ENCODE data around the gene OTOP1.

Gene OTOP1

DNA sequence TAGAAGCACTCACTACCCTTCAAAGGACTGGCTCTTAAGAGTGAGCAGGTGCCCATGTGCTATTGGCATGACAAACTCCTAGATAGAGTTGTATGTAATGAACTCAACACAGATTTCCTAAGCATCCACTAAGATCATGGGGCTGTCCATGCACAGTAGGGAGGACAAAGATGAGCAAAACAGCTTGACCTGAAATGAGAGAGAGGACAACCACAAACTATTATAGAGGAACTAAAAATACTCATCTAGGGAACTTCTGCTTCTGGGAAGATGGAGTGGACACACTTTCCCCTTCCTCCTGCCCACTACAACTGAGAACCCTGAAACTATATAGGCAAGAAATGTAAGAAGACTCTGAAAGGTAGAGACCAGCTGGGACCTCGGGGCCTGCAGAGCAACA lies 42.0 kb upstream of the OTOP1 start:
- Histone ChIP-seq H3K4me2 (ENCODE audit: low read length) (no peak overlapping the region), H3F3A (ENCODE audit: insufficient read depth, low read length) (no peaks in the 10 kb centered on the region), H3K4me1 (ENCODE audit: insufficient read depth, low read length, severe bottlenecking) (no peaks in the 10 kb centered on the region), H3K79me2 (ENCODE audit: insufficient read depth, low read length) (no peaks in the 10 kb centered on the region), H3K9me3 (ENCODE audit: low read length) (no peaks in the 10 kb centered on the region), H3K4me3 (ENCODE audit: low read depth, low read length, poor library complexity, severe bottlenecking) (no peak overlapping the region), H3K27me3 (ENCODE audit: insufficient read depth, low read length) (no peaks in the 10 kb centered on the region), H3K36me3 (ENCODE audit: insufficient read depth, low read length) (peaks cover 49% of the 10 kb centered on the region), H2AFZ (ENCODE audit: low read length) (no peak overlapping the region), H3K9ac (ENCODE audit: low read length) (no peak overlapping the region), H3K9me2 (ENCODE audit: low read depth, low read length) (no peaks in the 10 kb centered on the region), H3K27ac (ENCODE audit: low read depth, low read length, poor library complexity, severe bottlenecking) (no peak overlapping the region), H4K20me1 (ENCODE audit: insufficient read depth, low read length) (no peaks in the 10 kb centered on the region)
- TF ChIP-seq EZH2 (IDR thresholded peaks at IDR 0.05; ENCODE audit: borderline replicate concordance, low read length), result no peak
- TF ChIP-seq, protein P1, sequence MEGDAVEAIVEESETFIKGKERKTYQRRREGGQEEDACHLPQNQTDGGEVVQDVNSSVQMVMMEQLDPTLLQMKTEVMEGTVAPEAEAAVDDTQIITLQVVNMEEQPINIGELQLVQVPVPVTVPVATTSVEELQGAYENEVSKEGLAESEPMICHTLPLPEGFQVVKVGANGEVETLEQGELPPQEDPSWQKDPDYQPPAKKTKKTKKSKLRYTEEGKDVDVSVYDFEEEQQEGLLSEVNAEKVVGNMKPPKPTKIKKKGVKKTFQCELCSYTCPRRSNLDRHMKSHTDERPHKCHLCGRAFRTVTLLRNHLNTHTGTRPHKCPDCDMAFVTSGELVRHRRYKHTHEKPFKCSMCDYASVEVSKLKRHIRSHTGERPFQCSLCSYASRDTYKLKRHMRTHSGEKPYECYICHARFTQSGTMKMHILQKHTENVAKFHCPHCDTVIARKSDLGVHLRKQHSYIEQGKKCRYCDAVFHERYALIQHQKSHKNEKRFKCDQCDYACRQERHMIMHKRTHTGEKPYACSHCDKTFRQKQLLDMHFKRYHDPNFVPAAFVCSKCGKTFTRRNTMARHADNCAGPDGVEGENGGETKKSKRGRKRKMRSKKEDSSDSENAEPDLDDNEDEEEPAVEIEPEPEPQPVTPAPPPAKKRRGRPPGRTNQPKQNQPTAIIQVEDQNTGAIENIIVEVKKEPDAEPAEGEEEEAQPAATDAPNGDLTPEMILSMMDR (IDR thresholded peaks at IDR 0.05; ENCODE audit: low read length), result no peak

DNA sequence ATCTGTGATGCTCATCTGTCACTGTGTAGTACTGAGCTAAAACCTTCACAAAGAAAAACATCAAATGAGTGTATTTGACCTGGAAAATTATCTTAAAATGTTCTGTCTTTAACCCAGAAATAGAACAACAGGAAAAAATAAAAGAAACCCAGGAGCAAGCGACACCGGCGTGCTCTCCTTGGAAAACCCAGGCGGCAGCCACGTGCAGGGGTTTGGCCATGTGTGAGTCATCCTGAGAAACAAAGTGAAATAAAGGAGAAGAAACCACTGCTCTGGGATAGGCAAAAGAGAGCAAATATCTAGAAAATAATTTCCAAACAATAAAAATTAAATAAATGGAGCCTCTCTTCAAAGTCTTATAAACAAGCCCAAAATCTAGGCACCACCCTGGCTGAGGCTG lies 41.3 kb upstream of the OTOP1 start:
- no peaks in the 10 kb centered on the region for H3K79me2 ChIP-seq (ENCODE audit: insufficient read depth, low read length)
- H3F3A ChIP-seq (ENCODE audit: insufficient read depth, low read length), result no peaks in the 10 kb centered on the region
- no peak overlapping the region for H3K4me2 ChIP-seq (ENCODE audit: low read length)
- no peaks in the 10 kb centered on the region for H3K9me3 ChIP-seq (ENCODE audit: low read length)
- H3K27me3 ChIP-seq (ENCODE audit: insufficient read depth, low read length), result no peaks in the 10 kb centered on the region
- no peaks in the 10 kb centered on the region for H4K20me1 ChIP-seq (ENCODE audit: insufficient read depth, low read length)
- H3K9ac ChIP-seq (ENCODE audit: low read length), result no peak overlapping the region
- no peaks in the 10 kb centered on the region for H3K9me2 ChIP-seq (ENCODE audit: low read depth, low read length)
- H3K36me3 ChIP-seq (ENCODE audit: insufficient read depth, low read length), result peaks cover 42% of the 10 kb centered on the region
- no peak overlapping the region for H3K27ac ChIP-seq (ENCODE audit: low read depth, low read length, poor library complexity, severe bottlenecking)
- H3K4me1 ChIP-seq (ENCODE audit: insufficient read depth, low read length, severe bottlenecking), result no peaks in the 10 kb centered on the region
- H3K4me3 ChIP-seq (ENCODE audit: low read depth, low read length, poor library complexity, severe bottlenecking), result no peak overlapping the region
- no peak overlapping the region for H2AFZ ChIP-seq (ENCODE audit: low read length)
- TF ChIP-seq, protein P1 (IDR thresholded peaks at IDR 0.05; ENCODE audit: low read length), result no peak
- TF ChIP-seq EZH2 (IDR thresholded peaks at IDR 0.05; ENCODE audit: borderline replicate concordance, low read length), result no peak

DNA sequence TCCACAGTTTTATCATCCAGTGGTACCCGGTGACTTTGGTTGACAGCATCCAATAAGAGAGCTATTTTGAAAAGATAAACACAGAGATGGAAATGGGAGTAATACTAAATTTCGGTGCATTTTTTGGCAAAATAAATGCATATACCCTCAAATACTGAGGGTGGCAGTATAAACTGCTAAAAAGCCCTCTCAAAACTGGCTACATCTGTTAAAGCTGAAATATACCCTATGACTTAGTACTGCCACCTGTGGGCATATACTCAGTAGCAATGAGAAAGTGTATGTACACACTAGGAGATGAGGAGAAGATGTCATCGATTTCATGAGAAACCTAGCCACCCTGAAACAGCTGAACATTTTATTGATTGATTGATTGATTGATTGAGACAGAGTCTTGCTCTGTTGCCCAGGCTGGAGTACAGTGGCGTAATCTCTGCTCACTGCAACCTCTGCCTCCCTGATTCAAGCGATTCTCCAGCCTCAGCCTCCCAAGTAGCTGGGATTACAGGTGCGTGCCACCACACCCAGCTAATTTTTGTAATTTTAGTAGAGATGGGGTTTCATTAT lies 33.5 kb upstream of the OTOP1 start:
- H3K79me2 ChIP-seq (ENCODE audit: insufficient read depth, low read length), result no peaks in the 10 kb centered on the region
- no peak overlapping the region for H2AFZ ChIP-seq (ENCODE audit: low read length)
- no peak overlapping the region for H3K4me3 ChIP-seq (ENCODE audit: low read depth, low read length, poor library complexity, severe bottlenecking)
- no peak overlapping the region for H3K9ac ChIP-seq (ENCODE audit: low read length)
- no peaks in the 10 kb centered on the region for H3K36me3 ChIP-seq (ENCODE audit: insufficient read depth, low read length)
- no peak overlapping the region for H3K4me2 ChIP-seq (ENCODE audit: low read length)
- H3K27ac ChIP-seq (ENCODE audit: low read depth, low read length, poor library complexity, severe bottlenecking), result no peak overlapping the region
- H4K20me1 ChIP-seq (ENCODE audit: insufficient read depth, low read length), result no peaks in the 10 kb centered on the region
- no peaks in the 10 kb centered on the region for H3K9me2 ChIP-seq (ENCODE audit: low read depth, low read length)
- H3K4me1 ChIP-seq (ENCODE audit: insufficient read depth, low read length, severe bottlenecking), result peaks cover 4% of the 10 kb centered on the region
- H3F3A ChIP-seq (ENCODE audit: insufficient read depth, low read length), result no peaks in the 10 kb centered on the region
- H3K9me3 ChIP-seq (ENCODE audit: low read length), result no peaks in the 10 kb centered on the region
- TF ChIP-seq, protein P1 (IDR thresholded peaks at IDR 0.05; ENCODE audit: low read length), result peak; percentile 66
- no peak for TF ChIP-seq EZH2 (IDR thresholded peaks at IDR 0.05; ENCODE audit: borderline replicate concordance, low read length)
- no peaks in the 10 kb centered on the region for H3K27me3 ChIP-seq (ENCODE audit: insufficient read depth, low read length)

All from OCI-LY1 (cell line).